ENCODE data around the gene GKN2.
"Not testable (repeated sequence)": the region's sequence is repeated elsewhere in the genome, so short reads cannot be mapped to it uniquely, and the experiment has no call there.

GKN2 gene

GRCh38 chr2:68964282-68964681 lies 11.6 kb upstream of the GKN2 start:
- Histone ChIP-seq H3K9me3 (ENCODE audit: control insufficient read depth in 5 of 5, low read length in 5 of 5) (no peaks in the 10 kb centered on the region), H3K27ac (ENCODE audit: low read depth, low read length) (no peak overlapping the region), H3K4me3 (ENCODE audit: low read depth in 1 of 5, low read length in 5 of 5) (no peak overlapping the region), H3K27me3 (ENCODE audit: control insufficient read depth in 5 of 5, insufficient read depth in 4 of 5, low read length in 5 of 5) (no peaks in the 10 kb centered on the region), H3K4me1 (ENCODE audit: control insufficient read depth in 5 of 5, insufficient read depth in 5 of 5, low read length in 5 of 5) (no peaks in the 10 kb centered on the region), H3K9ac (ENCODE audit: low read length in 5 of 5) (no peak overlapping the region), H3K36me3 (ENCODE audit: control insufficient read depth in 5 of 5, insufficient read depth in 5 of 5, low read length in 5 of 5) (no peaks in the 10 kb centered on the region)

- Histone ChIP-seq H3K9ac (ENCODE audit: low read length in 5 of 5) (no peak overlapping the region), H3K4me3 (ENCODE audit: low read depth in 1 of 5, low read length in 5 of 5) (no peak overlapping the region), H3K27me3 (ENCODE audit: control insufficient read depth in 5 of 5, insufficient read depth in 4 of 5, low read length in 5 of 5) (no peaks in the 10 kb centered on the region), H3K27ac (ENCODE audit: low read depth, low read length) (no peak overlapping the region), H3K36me3 (ENCODE audit: control insufficient read depth in 5 of 5, insufficient read depth in 5 of 5, low read length in 5 of 5) (no peaks in the 10 kb centered on the region), H3K4me1 (ENCODE audit: control insufficient read depth in 5 of 5, insufficient read depth in 5 of 5, low read length in 5 of 5) (no peaks in the 10 kb centered on the region), H3K9me3 (ENCODE audit: control insufficient read depth in 5 of 5, low read length in 5 of 5) (no peaks in the 10 kb centered on the region)
These were observed 8.7 kb upstream of the GKN2 start for GRCh38 chr2:68961380-68961779.

DNA sequence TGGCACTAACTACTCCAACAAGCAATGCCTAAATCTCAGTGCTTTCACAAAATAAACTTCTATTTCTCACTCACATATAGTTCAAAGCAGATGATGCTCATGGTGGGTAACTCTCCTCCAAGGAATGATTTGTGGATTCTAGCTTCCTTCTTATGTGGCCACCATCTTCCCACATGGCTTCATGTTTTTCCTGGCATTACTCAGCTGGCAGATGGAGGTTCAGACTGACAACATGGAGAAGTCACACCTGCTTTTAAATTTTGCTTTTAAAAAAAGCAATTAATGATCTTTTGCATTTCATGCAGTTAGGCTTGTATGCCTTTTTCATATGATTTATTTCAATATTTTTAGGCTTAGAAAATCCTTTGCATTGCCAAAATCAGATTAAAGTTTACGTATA lies 6.3 kb upstream of the GKN2 start:
- Histone ChIP-seq H3K9ac (ENCODE audit: low read length in 5 of 5) (no peak overlapping the region), H3K4me1 (ENCODE audit: control insufficient read depth in 5 of 5, insufficient read depth in 5 of 5, low read length in 5 of 5) (no peaks in the 10 kb centered on the region), H3K27me3 (ENCODE audit: control insufficient read depth in 5 of 5, insufficient read depth in 4 of 5, low read length in 5 of 5) (no peaks in the 10 kb centered on the region), H3K27ac (ENCODE audit: low read depth, low read length) (no peak overlapping the region), H3K9me3 (ENCODE audit: control insufficient read depth in 5 of 5, low read length in 5 of 5) (no peaks in the 10 kb centered on the region), H3K4me3 (ENCODE audit: low read depth in 1 of 5, low read length in 5 of 5) (no peak overlapping the region), H3K36me3 (ENCODE audit: control insufficient read depth in 5 of 5, insufficient read depth in 5 of 5, low read length in 5 of 5) (no peaks in the 10 kb centered on the region)

DNA sequence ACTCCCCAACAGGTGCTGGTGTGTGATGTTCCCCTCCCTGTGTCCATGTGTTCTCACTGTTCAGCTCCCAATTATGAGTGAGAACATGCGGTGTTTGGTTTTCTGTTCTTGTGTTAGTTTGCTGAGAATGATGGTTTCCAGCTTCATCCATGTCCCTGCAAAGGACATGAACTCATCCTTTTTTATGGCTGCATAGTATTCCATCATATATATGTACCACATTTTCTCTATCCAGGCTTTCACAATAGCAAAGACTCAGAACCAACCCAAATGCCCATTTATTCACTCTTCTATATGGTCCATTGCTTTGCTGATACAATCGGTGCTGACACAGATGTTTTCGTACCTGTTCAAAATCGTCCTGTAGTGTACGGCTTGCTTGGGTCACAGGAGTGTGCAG lies 2.7 kb upstream of the GKN2 start:
- not testable (repeated sequence) for H3K9ac ChIP-seq (ENCODE audit: low read length in 5 of 5); H3K27me3 ChIP-seq (ENCODE audit: control insufficient read depth in 5 of 5, insufficient read depth in 4 of 5, low read length in 5 of 5); H3K4me1 ChIP-seq (ENCODE audit: control insufficient read depth in 5 of 5, insufficient read depth in 5 of 5, low read length in 5 of 5); H3K27ac ChIP-seq (ENCODE audit: low read depth, low read length); H3K9me3 ChIP-seq (ENCODE audit: control insufficient read depth in 5 of 5, low read length in 5 of 5); H3K4me3 ChIP-seq (ENCODE audit: low read depth in 1 of 5, low read length in 5 of 5); H3K36me3 ChIP-seq (ENCODE audit: control insufficient read depth in 5 of 5, insufficient read depth in 5 of 5, low read length in 5 of 5)

- no peak overlapping the region for H3K4me3 ChIP-seq (ENCODE audit: low read depth in 1 of 5, low read length in 5 of 5)
- H3K36me3 ChIP-seq (ENCODE audit: control insufficient read depth in 5 of 5, insufficient read depth in 5 of 5, low read length in 5 of 5) = no peaks in the 10 kb centered on the region
- H3K9me3 ChIP-seq (ENCODE audit: control insufficient read depth in 5 of 5, low read length in 5 of 5) = no peaks in the 10 kb centered on the region
- peaks cover 0 to 3% (median 0%) of the 10 kb centered on the region in 5 donors for H3K4me1 ChIP-seq (ENCODE audit: control insufficient read depth in 5 of 5, insufficient read depth in 5 of 5, low read length in 5 of 5)
- no peak overlapping the region for H3K9ac ChIP-seq (ENCODE audit: low read length in 5 of 5)
- no peak overlapping the region for H3K27ac ChIP-seq (ENCODE audit: low read depth, low read length)
- H3K27me3 ChIP-seq (ENCODE audit: control insufficient read depth in 5 of 5, insufficient read depth in 4 of 5, low read length in 5 of 5) = peaks cover 0 to 2% (median 0%) of the 10 kb centered on the region in 5 donors
These were observed 794 bp downstream of the GKN2 start for GRCh38 chr2:68951899-68952298.

DNA sequence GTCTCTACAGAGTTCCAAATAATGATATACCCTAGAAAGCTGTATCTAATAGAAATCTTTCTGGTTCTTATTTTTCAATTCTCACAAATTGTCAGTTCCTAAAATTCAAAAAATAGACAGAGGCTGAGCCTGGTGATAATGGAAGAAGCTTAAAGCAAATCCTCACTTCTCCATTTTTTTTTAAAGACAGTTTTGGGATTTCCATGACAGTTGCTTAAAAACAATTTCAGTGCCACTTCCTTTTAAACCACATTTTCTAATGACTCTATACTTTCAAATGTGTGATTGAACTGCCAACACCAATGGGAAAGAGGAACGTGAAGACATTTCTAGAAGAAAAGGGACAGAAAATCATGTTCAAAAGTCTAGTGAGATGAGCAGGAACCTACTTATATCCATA lies 4.0 kb downstream of the GKN2 start:
- Histone ChIP-seq H3K9ac (ENCODE audit: low read length in 5 of 5) (no peak overlapping the region), H3K4me1 (ENCODE audit: control insufficient read depth in 5 of 5, insufficient read depth in 5 of 5, low read length in 5 of 5) (peaks cover 0 to 4% (median 2%) of the 10 kb centered on the region in 5 donors), H3K27ac (ENCODE audit: low read depth, low read length) (no peak overlapping the region), H3K36me3 (ENCODE audit: control insufficient read depth in 5 of 5, insufficient read depth in 5 of 5, low read length in 5 of 5) (no peaks in the 10 kb centered on the region), H3K27me3 (ENCODE audit: control insufficient read depth in 5 of 5, insufficient read depth in 4 of 5, low read length in 5 of 5) (peaks cover 0 to 2% (median 0%) of the 10 kb centered on the region in 5 donors), H3K9me3 (ENCODE audit: control insufficient read depth in 5 of 5, low read length in 5 of 5) (no peaks in the 10 kb centered on the region), H3K4me3 (ENCODE audit: low read depth in 1 of 5, low read length in 5 of 5) (no peak overlapping the region)

DNA sequence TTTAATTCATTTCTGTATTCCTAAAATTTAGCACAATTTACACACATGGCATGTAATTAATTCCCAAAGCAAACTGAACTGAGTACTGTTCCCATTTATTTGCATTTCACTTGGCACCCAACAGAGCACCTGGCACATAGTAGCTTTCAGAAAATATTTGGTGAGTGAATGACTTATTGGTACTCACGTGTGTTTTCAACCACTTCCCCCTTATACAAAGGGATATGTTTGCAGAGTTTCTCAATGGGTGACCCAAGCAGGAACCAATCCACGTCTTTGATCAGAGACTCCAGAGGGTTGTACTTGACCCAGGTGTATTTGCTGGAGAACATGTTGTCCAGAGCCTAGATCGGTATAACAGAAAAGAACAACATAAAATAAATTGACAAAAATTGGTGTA lies 6.6 kb downstream of the GKN2 start:
- Histone ChIP-seq H3K4me1 (ENCODE audit: control insufficient read depth in 5 of 5, insufficient read depth in 5 of 5, low read length in 5 of 5) (peaks cover 0 to 11% (median 6%) of the 10 kb centered on the region in 5 donors), H3K9me3 (ENCODE audit: control insufficient read depth in 5 of 5, low read length in 5 of 5) (no peaks in the 10 kb centered on the region), H3K4me3 (ENCODE audit: low read depth in 1 of 5, low read length in 5 of 5) (no peak overlapping the region), H3K27me3 (ENCODE audit: control insufficient read depth in 5 of 5, insufficient read depth in 4 of 5, low read length in 5 of 5) (peaks cover 0 to 2% (median 0%) of the 10 kb centered on the region in 5 donors), H3K27ac (ENCODE audit: low read depth, low read length) (no peak overlapping the region), H3K36me3 (ENCODE audit: control insufficient read depth in 5 of 5, insufficient read depth in 5 of 5, low read length in 5 of 5) (no peaks in the 10 kb centered on the region), H3K9ac (ENCODE audit: low read length in 5 of 5) (no peak overlapping the region)

- no peaks in the 10 kb centered on the region for H3K9me3 ChIP-seq (ENCODE audit: control insufficient read depth in 5 of 5, low read length in 5 of 5)
- H3K4me1 ChIP-seq (ENCODE audit: control insufficient read depth in 5 of 5, insufficient read depth in 5 of 5, low read length in 5 of 5) = peaks cover 0 to 11% (median 6%) of the 10 kb centered on the region in 5 donors
- no peak overlapping the region for H3K4me3 ChIP-seq (ENCODE audit: low read depth in 1 of 5, low read length in 5 of 5)
- H3K36me3 ChIP-seq (ENCODE audit: control insufficient read depth in 5 of 5, insufficient read depth in 5 of 5, low read length in 5 of 5) = no peaks in the 10 kb centered on the region
- no peaks in the 10 kb centered on the region for H3K27me3 ChIP-seq (ENCODE audit: control insufficient read depth in 5 of 5, insufficient read depth in 4 of 5, low read length in 5 of 5)
- H3K9ac ChIP-seq (ENCODE audit: low read length in 5 of 5) = peak overlapping the region in 2 of 5 donors; percentile 3 to 45
- H3K27ac ChIP-seq (ENCODE audit: low read depth, low read length) = peak overlapping the region; percentile 69
These were observed 8.8 kb downstream of the GKN2 start for GRCh38 chr2:68943581-68944568.

- H3K9ac ChIP-seq (ENCODE audit: low read length in 5 of 5) = peak overlapping the region in 1 of 5 donors; percentile 45
- H3K9me3 ChIP-seq (ENCODE audit: control insufficient read depth in 5 of 5, low read length in 5 of 5) = no peaks in the 10 kb centered on the region
- peak overlapping the region; percentile 69 for H3K27ac ChIP-seq (ENCODE audit: low read depth, low read length)
- H3K4me3 ChIP-seq (ENCODE audit: low read depth in 1 of 5, low read length in 5 of 5) = no peak overlapping the region
- H3K36me3 ChIP-seq (ENCODE audit: control insufficient read depth in 5 of 5, insufficient read depth in 5 of 5, low read length in 5 of 5) = no peaks in the 10 kb centered on the region
- H3K4me1 ChIP-seq (ENCODE audit: control insufficient read depth in 5 of 5, insufficient read depth in 5 of 5, low read length in 5 of 5) = peaks cover 0 to 11% (median 6%) of the 10 kb centered on the region in 5 donors
- H3K27me3 ChIP-seq (ENCODE audit: control insufficient read depth in 5 of 5, insufficient read depth in 4 of 5, low read length in 5 of 5) = no peaks in the 10 kb centered on the region
These were observed 9.9 kb downstream of the GKN2 start for GRCh38 chr2:68942827-68943226.

DNA sequence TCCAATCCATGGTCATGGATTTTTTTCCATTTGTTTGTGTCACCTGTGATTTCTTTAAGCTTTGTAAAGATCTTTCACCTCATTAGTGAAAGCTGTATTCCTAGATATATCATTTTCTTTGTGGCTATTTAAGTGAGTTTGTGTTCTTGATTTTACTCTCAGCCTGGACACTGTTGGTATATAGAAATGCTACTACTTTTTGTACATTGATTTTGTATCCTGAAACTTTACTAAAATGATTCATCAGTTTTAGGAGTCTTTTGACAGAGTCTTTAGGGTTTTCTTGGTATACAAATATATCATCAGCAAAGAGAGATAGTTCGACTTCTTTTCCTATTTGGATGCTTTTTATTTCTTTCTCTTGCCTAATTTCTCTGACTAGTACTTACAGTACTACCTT lies 12.3 kb downstream of the GKN2 start:
- Histone ChIP-seq H3K9me3 (ENCODE audit: control insufficient read depth in 5 of 5, low read length in 5 of 5) (no peaks in the 10 kb centered on the region), H3K27me3 (ENCODE audit: control insufficient read depth in 5 of 5, insufficient read depth in 4 of 5, low read length in 5 of 5) (no peaks in the 10 kb centered on the region), H3K4me3 (ENCODE audit: low read depth in 1 of 5, low read length in 5 of 5) (no peak overlapping the region), H3K9ac (ENCODE audit: low read length in 5 of 5) (no peak overlapping the region), H3K36me3 (ENCODE audit: control insufficient read depth in 5 of 5, insufficient read depth in 5 of 5, low read length in 5 of 5) (no peaks in the 10 kb centered on the region), H3K27ac (ENCODE audit: low read depth, low read length) (no peak overlapping the region), H3K4me1 (ENCODE audit: control insufficient read depth in 5 of 5, insufficient read depth in 5 of 5, low read length in 5 of 5) (peaks cover 0 to 11% (median 6%) of the 10 kb centered on the region in 5 donors)

All from subcutaneous abdominal adipose tissue (tissue), 5 donors.